ENCODE measurements around the gene SLC19A1. TPM values are rescaled to one million over a fixed set of nuclear protein-coding genes. Genes with fewer than 3 reads are reported as not detected.

The SLC19A1 gene
- polyA plus RNA-seq, 1 of the 3 experiments (the other 2 are of a cell fraction) = 15.0 TPM

DNA sequence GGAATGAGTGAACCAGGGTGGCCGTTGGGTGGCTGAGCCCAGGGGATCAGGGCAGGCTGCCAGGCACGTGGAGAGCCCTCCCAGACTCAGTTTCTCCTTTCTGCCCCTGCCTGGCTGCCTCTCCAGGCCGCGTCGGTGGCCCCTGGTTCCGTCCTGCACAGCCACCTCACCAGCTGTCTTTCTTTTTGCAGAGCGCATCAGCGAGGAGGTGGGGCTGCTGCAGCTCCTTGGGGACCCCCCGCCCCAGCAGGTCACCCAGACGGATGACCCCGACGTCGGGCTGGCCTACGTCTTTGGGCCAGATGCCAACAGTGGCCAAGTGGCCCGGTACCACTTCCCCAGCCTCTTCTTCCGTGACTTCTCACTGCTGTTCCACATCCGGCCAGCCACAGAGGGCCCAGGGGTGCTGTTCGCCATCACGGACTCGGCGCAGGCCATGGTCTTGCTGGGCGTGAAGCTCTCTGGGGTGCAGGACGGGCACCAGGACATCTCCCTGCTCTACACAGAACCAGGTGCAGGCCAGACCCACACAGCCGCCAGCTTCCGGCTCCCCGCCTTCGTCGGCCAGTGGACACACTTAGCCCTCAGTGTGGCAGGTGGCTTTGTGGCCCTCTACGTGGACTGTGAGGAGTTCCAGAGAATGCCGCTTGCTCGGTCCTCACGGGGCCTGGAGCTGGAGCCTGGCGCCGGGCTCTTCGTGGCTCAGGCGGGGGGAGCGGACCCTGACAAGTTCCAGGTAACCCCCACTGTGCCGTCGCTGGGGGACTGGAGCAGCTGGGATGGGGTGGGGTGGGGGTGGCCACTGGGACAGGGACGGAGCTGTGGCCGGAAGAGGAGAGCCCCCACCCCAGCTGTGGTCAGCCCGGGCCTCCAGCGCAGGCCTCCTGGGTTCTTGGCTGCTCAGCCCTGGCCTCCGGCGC is 73.9 kb downstream of the SLC19A1 start:
- Histone ChIP-seq H3K4me3 (ENCODE audit: low read depth in 2 of 2, low read length in 1 of 2) (no peak overlapping the region), H3K27me3 (ENCODE audit: insufficient read depth) (no peaks in the 10 kb centered on the region), H3K27ac (ENCODE audit: low read depth in 2 of 2, low read length in 1 of 2) (no peak overlapping the region; a peak in 1 of 4 replicates), H3K9ac (no peak overlapping the region), H3F3A (replicated peaks; ENCODE audit: insufficient read depth) (peaks cover 17% of the 10 kb centered on the region), H3K4me1 (ENCODE audit: control insufficient read depth in 1 of 2, insufficient read depth in 2 of 2, low read depth in 1 of 2, low read length in 1 of 2) (peaks cover 16 to 34% of the 10 kb centered on the region in 2 experiments; a peak in 3 of 4 replicates), H3K79me2 (ENCODE audit: insufficient read depth) (peaks cover 83% of the 10 kb centered on the region), H3K9me3 (no peaks in the 10 kb centered on the region), H2AFZ (ENCODE audit: low read depth) (no peak overlapping the region), H3K4me2 (no peak overlapping the region), H4K20me1 (ENCODE audit: insufficient read depth) (peaks cover 68% of the 10 kb centered on the region), H3K36me3 (replicated peaks in 1 of 2; ENCODE audit: control insufficient read depth in 1 of 2, insufficient read depth in 2 of 2, low read length in 1 of 2) (peaks cover 4 to 13% of the 10 kb centered on the region in 2 experiments), H3K9me2 (no peaks in the 10 kb centered on the region)
- no peak for DNase-seq
- ChIA-PET CTCF (interaction anchor here (1.0 to 2.2 kb wide), 3 partner anchors 10 to 352 kb away, joined by 3 to 21 read pairs (median 4); no protein-coding TSS in a partner anchor), POLR2A (no interaction called here)
- no peak for TF ChIP-seq GATA2 (CRISPR knock-in tag; IDR thresholded peaks at IDR 0.05)
- no peak for TF ChIP-seq FOSL2 (IDR thresholded peaks at IDR 0.05; ENCODE audit: borderline replicate concordance, low read depth)
- TF ChIP-seq JUND (IDR thresholded peaks at IDR 0.05) = no peak
- TF ChIP-seq, protein P1, sequence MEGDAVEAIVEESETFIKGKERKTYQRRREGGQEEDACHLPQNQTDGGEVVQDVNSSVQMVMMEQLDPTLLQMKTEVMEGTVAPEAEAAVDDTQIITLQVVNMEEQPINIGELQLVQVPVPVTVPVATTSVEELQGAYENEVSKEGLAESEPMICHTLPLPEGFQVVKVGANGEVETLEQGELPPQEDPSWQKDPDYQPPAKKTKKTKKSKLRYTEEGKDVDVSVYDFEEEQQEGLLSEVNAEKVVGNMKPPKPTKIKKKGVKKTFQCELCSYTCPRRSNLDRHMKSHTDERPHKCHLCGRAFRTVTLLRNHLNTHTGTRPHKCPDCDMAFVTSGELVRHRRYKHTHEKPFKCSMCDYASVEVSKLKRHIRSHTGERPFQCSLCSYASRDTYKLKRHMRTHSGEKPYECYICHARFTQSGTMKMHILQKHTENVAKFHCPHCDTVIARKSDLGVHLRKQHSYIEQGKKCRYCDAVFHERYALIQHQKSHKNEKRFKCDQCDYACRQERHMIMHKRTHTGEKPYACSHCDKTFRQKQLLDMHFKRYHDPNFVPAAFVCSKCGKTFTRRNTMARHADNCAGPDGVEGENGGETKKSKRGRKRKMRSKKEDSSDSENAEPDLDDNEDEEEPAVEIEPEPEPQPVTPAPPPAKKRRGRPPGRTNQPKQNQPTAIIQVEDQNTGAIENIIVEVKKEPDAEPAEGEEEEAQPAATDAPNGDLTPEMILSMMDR (IDR thresholded peaks at IDR 0.05) = no peak
- no peak for TF ChIP-seq CHD2 (IDR thresholded peaks at IDR 0.05; ENCODE audit: low read length, partially characterized antibody)
- TF ChIP-seq ELF1 (IDR thresholded peaks at IDR 0.05) = no peak
- TF ChIP-seq, protein P2, sequence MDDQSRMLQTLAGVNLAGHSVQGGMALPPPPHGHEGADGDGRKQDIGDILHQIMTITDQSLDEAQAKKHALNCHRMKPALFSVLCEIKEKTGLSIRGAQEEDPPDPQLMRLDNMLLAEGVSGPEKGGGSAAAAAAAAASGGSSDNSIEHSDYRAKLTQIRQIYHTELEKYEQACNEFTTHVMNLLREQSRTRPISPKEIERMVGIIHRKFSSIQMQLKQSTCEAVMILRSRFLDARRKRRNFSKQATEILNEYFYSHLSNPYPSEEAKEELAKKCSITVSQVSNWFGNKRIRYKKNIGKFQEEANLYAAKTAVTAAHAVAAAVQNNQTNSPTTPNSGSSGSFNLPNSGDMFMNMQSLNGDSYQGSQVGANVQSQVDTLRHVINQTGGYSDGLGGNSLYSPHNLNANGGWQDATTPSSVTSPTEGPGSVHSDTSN (IDR thresholded peaks at IDR 0.05) = no peak
- TF ChIP-seq, protein P3, sequence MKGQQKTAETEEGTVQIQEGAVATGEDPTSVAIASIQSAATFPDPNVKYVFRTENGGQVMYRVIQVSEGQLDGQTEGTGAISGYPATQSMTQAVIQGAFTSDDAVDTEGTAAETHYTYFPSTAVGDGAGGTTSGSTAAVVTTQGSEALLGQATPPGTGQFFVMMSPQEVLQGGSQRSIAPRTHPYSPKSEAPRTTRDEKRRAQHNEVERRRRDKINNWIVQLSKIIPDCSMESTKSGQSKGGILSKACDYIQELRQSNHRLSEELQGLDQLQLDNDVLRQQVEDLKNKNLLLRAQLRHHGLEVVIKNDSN (IDR thresholded peaks at IDR 0.05; ENCODE audit: borderline replicate concordance, low read depth) = no peak
- TF ChIP-seq, protein P4, sequence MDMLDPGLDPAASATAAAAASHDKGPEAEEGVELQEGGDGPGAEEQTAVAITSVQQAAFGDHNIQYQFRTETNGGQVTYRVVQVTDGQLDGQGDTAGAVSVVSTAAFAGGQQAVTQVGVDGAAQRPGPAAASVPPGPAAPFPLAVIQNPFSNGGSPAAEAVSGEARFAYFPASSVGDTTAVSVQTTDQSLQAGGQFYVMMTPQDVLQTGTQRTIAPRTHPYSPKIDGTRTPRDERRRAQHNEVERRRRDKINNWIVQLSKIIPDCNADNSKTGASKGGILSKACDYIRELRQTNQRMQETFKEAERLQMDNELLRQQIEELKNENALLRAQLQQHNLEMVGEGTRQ (IDR thresholded peaks at IDR 0.05; ENCODE audit: borderline replicate concordance, low read depth, low read length) = no peak
- no peak for TF ChIP-seq RXRA (IDR thresholded peaks at IDR 0.05; ENCODE audit: borderline replicate concordance, low read depth)
- TF ChIP-seq FOXM1 (IDR thresholded peaks at IDR 0.05; ENCODE audit: low read depth) = no peak
- TF ChIP-seq TEAD4 (IDR thresholded peaks at IDR 0.05; ENCODE audit: borderline replicate concordance, insufficient read depth) = no peak
- TF ChIP-seq GABPA (IDR thresholded peaks at IDR 0.05; ENCODE audit: low read depth) = no peak
- TF ChIP-seq POLR2AphosphoS5 (IDR thresholded peaks at IDR 0.05; ENCODE audit: low read depth, low read length) = no peak
- TF ChIP-seq, protein P5, sequence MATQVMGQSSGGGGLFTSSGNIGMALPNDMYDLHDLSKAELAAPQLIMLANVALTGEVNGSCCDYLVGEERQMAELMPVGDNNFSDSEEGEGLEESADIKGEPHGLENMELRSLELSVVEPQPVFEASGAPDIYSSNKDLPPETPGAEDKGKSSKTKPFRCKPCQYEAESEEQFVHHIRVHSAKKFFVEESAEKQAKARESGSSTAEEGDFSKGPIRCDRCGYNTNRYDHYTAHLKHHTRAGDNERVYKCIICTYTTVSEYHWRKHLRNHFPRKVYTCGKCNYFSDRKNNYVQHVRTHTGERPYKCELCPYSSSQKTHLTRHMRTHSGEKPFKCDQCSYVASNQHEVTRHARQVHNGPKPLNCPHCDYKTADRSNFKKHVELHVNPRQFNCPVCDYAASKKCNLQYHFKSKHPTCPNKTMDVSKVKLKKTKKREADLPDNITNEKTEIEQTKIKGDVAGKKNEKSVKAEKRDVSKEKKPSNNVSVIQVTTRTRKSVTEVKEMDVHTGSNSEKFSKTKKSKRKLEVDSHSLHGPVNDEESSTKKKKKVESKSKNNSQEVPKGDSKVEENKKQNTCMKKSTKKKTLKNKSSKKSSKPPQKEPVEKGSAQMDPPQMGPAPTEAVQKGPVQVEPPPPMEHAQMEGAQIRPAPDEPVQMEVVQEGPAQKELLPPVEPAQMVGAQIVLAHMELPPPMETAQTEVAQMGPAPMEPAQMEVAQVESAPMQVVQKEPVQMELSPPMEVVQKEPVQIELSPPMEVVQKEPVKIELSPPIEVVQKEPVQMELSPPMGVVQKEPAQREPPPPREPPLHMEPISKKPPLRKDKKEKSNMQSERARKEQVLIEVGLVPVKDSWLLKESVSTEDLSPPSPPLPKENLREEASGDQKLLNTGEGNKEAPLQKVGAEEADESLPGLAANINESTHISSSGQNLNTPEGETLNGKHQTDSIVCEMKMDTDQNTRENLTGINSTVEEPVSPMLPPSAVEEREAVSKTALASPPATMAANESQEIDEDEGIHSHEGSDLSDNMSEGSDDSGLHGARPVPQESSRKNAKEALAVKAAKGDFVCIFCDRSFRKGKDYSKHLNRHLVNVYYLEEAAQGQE (IDR thresholded peaks at IDR 0.05; ENCODE audit: low read depth, low read length) = no peak
- TF ChIP-seq RFX5 (IDR thresholded peaks at IDR 0.05; ENCODE audit: low read length) = no peak
- TF ChIP-seq MXI1 (IDR thresholded peaks at IDR 0.05; ENCODE audit: low read depth, low read length) = no peak
- 97% methylated on average over 20 of the region's 45 CpGs for WGBS (ENCODE audit: low lambda C conversion rate)

Data from SK-N-SH (cell line).